ENCODE measurements around the gene MEIOSIN. TPM values are rescaled to one million over a fixed set of nuclear protein-coding genes. Genes with fewer than 3 reads are reported as not detected.

The MEIOSIN gene
- total and polyA plus RNA-seq, 9 of the 15 experiments (the other 6 are each of a cell fraction or from before 2014, with no cell fraction given), result 0.06 to 2.0 (median 0.76) TPM

DNA sequence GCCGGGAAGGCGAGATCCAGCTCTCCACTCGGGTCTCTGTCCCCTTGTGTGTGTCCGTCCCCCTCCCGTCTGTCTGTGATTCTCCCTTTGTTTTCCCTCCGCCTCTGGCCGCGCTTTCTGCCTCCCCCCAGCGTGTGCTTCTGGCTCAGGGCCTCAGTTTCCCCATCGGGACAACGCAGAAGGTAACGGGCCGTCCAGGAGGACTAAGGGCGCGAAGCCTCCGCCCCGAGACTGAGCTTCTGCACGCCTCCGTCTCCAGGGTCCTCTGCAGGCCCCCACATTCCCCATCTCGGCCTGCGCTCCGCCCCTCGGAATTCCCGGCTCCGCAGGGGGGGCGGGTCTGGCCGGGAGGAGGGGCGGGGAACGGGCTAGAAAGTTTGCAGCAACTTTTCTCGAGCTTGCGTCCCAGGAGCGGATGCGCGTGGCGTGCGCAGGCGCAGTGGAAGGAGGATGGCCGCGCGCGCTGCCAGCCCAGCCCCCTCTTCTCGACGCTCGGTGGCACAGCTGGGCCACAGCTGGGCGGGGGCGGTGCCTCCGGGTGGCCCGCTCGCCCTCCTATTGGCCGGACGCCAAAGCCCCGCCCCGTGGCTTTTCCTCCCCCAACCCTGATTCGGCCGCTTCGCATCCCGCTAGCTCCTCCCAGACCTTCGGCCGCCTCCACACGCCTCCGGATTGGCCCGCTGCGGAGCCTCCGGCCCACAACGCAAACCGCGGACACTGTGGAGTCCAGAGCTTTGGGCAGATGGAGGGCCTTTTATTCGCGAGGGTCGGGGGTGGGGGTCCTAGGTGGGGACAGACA is 35.9 kb downstream of the MEIOSIN start, which contains the start of gene SIX5 (continued):
- TF ChIP-seq, protein P1, sequence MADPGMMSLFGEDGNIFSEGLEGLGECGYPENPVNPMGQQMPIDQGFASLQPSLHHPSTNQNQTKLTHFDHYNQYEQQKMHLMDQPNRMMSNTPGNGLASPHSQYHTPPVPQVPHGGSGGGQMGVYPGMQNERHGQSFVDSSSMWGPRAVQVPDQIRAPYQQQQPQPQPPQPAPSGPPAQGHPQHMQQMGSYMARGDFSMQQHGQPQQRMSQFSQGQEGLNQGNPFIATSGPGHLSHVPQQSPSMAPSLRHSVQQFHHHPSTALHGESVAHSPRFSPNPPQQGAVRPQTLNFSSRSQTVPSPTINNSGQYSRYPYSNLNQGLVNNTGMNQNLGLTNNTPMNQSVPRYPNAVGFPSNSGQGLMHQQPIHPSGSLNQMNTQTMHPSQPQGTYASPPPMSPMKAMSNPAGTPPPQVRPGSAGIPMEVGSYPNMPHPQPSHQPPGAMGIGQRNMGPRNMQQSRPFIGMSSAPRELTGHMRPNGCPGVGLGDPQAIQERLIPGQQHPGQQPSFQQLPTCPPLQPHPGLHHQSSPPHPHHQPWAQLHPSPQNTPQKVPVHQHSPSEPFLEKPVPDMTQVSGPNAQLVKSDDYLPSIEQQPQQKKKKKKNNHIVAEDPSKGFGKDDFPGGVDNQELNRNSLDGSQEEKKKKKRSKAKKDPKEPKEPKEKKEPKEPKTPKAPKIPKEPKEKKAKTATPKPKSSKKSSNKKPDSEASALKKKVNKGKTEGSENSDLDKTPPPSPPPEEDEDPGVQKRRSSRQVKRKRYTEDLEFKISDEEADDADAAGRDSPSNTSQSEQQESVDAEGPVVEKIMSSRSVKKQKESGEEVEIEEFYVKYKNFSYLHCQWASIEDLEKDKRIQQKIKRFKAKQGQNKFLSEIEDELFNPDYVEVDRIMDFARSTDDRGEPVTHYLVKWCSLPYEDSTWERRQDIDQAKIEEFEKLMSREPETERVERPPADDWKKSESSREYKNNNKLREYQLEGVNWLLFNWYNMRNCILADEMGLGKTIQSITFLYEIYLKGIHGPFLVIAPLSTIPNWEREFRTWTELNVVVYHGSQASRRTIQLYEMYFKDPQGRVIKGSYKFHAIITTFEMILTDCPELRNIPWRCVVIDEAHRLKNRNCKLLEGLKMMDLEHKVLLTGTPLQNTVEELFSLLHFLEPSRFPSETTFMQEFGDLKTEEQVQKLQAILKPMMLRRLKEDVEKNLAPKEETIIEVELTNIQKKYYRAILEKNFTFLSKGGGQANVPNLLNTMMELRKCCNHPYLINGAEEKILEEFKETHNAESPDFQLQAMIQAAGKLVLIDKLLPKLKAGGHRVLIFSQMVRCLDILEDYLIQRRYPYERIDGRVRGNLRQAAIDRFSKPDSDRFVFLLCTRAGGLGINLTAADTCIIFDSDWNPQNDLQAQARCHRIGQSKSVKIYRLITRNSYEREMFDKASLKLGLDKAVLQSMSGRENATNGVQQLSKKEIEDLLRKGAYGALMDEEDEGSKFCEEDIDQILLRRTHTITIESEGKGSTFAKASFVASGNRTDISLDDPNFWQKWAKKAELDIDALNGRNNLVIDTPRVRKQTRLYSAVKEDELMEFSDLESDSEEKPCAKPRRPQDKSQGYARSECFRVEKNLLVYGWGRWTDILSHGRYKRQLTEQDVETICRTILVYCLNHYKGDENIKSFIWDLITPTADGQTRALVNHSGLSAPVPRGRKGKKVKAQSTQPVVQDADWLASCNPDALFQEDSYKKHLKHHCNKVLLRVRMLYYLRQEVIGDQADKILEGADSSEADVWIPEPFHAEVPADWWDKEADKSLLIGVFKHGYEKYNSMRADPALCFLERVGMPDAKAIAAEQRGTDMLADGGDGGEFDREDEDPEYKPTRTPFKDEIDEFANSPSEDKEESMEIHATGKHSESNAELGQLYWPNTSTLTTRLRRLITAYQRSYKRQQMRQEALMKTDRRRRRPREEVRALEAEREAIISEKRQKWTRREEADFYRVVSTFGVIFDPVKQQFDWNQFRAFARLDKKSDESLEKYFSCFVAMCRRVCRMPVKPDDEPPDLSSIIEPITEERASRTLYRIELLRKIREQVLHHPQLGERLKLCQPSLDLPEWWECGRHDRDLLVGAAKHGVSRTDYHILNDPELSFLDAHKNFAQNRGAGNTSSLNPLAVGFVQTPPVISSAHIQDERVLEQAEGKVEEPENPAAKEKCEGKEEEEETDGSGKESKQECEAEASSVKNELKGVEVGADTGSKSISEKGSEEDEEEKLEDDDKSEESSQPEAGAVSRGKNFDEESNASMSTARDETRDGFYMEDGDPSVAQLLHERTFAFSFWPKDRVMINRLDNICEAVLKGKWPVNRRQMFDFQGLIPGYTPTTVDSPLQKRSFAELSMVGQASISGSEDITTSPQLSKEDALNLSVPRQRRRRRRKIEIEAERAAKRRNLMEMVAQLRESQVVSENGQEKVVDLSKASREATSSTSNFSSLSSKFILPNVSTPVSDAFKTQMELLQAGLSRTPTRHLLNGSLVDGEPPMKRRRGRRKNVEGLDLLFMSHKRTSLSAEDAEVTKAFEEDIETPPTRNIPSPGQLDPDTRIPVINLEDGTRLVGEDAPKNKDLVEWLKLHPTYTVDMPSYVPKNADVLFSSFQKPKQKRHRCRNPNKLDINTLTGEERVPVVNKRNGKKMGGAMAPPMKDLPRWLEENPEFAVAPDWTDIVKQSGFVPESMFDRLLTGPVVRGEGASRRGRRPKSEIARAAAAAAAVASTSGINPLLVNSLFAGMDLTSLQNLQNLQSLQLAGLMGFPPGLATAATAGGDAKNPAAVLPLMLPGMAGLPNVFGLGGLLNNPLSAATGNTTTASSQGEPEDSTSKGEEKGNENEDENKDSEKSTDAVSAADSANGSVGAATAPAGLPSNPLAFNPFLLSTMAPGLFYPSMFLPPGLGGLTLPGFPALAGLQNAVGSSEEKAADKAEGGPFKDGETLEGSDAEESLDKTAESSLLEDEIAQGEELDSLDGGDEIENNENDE (IDR thresholded peaks at IDR 0.05; ENCODE audit: low read depth, low read length), result no peak
- TF ChIP-seq ZSCAN32 (CRISPR knock-in tag; IDR thresholded peaks at IDR 0.05) (no peak), SMAD4 (CRISPR knock-in tag; conservative IDR thresholded peaks at IDR 0.05) (no peak; the same call in none of the 2 replicates), POLR2AphosphoS5 (IDR thresholded peaks at IDR 0.05; ENCODE audit: control insufficient read depth, insufficient read depth, low read depth, low read length) (peak; percentile 59; the same call in 1 of the 2 replicates)
- TF ChIP-seq, protein P2, sequence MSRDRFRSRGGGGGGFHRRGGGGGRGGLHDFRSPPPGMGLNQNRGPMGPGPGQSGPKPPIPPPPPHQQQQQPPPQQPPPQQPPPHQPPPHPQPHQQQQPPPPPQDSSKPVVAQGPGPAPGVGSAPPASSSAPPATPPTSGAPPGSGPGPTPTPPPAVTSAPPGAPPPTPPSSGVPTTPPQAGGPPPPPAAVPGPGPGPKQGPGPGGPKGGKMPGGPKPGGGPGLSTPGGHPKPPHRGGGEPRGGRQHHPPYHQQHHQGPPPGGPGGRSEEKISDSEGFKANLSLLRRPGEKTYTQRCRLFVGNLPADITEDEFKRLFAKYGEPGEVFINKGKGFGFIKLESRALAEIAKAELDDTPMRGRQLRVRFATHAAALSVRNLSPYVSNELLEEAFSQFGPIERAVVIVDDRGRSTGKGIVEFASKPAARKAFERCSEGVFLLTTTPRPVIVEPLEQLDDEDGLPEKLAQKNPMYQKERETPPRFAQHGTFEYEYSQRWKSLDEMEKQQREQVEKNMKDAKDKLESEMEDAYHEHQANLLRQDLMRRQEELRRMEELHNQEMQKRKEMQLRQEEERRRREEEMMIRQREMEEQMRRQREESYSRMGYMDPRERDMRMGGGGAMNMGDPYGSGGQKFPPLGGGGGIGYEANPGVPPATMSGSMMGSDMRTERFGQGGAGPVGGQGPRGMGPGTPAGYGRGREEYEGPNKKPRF (IDR thresholded peaks at IDR 0.05; ENCODE audit: low read depth, low read length), result no peak
- TF ChIP-seq, protein P3, sequence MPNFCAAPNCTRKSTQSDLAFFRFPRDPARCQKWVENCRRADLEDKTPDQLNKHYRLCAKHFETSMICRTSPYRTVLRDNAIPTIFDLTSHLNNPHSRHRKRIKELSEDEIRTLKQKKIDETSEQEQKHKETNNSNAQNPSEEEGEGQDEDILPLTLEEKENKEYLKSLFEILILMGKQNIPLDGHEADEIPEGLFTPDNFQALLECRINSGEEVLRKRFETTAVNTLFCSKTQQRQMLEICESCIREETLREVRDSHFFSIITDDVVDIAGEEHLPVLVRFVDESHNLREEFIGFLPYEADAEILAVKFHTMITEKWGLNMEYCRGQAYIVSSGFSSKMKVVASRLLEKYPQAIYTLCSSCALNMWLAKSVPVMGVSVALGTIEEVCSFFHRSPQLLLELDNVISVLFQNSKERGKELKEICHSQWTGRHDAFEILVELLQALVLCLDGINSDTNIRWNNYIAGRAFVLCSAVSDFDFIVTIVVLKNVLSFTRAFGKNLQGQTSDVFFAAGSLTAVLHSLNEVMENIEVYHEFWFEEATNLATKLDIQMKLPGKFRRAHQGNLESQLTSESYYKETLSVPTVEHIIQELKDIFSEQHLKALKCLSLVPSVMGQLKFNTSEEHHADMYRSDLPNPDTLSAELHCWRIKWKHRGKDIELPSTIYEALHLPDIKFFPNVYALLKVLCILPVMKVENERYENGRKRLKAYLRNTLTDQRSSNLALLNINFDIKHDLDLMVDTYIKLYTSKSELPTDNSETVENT (CRISPR knock-in tag; IDR thresholded peaks at IDR 0.05), result no peak
- TF ChIP-seq, protein P4, sequence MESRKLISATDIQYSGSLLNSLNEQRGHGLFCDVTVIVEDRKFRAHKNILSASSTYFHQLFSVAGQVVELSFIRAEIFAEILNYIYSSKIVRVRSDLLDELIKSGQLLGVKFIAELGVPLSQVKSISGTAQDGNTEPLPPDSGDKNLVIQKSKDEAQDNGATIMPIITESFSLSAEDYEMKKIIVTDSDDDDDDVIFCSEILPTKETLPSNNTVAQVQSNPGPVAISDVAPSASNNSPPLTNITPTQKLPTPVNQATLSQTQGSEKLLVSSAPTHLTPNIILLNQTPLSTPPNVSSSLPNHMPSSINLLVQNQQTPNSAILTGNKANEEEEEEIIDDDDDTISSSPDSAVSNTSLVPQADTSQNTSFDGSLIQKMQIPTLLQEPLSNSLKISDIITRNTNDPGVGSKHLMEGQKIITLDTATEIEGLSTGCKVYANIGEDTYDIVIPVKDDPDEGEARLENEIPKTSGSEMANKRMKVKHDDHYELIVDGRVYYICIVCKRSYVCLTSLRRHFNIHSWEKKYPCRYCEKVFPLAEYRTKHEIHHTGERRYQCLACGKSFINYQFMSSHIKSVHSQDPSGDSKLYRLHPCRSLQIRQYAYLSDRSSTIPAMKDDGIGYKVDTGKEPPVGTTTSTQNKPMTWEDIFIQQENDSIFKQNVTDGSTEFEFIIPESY (CRISPR knock-in tag; IDR thresholded peaks at IDR 0.05), result no peak
